ENCODE results near the gene FHOD3.

DNA sequence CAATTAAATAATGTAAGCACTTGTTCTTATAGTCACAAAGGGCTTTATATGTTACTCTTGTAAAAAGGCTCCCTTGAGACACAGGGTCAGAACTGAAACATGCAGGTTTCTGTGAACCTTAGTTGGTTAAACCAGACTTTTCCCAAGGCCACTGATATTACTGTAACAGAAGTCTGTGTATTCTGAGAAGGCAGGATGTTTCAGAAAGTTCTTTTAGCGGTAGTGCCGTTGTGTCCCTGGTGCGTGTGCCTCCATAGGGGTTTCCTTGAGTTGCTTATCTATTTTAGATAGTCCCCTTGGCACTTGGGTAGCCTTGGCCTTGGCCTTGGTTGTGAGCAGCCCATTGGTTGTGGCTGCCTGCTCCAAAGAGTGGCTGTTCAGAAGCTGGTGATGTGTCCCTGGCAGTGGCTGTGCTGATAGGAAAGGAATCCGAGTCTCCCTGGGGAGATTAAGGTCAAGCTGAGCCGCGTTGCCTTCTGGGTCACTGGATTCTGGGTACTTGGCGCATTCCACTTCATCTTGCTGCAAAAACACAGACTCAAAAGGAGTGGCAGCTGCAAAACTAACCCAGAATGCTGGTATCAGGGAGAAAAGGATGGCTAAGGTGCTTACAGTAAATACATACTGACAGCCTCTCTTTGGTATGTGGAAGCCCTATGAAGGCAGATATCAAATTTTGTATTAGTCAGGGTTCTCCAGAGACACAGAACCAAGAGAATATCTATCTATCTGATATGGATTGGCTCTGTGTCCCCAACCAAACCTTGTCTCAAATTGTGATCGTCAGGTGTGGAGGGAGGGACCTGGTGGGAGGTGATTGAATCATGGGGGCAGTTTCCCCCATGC is 69.7 kb downstream of the FHOD3 start:
- TF ChIP-seq CTCF (IDR thresholded peaks at IDR 0.05; ENCODE audit: low read depth, low read length, missing input control): no peak
- TF ChIP-seq MAX (IDR thresholded peaks at IDR 0.05): no peak
- no peak for TF ChIP-seq SP1 (IDR thresholded peaks at IDR 0.05)
- no peak for TF ChIP-seq RAD21 (IDR thresholded peaks at IDR 0.05)
- no peak for TF ChIP-seq EGR1 (IDR thresholded peaks at IDR 0.05; ENCODE audit: low read depth in 2 of 2)
- TF ChIP-seq YY1 (IDR thresholded peaks at IDR 0.05): no peak
- no peak for TF ChIP-seq GABPA (IDR thresholded peaks at IDR 0.05 in 1 of 2, conservative IDR thresholded peaks at IDR 0.05 in 1 of 2)
